Stimulated activated CD8-positive, alpha-beta memory T cell treated with anti-CD3 and anti-CD28 coated beads, Interleukin-7, amount 100 ng/mL, for 4 hours (primary cell): ENCODE results near the gene ARHGAP40.
A peak's percentile ranks its signal among the peaks of the same experiment; 100 is the strongest.

Experiments
- DNase-seq, 2 donors: peaks; one replicate each; pipeline ENCODE4 v3.0.0-alpha.2; 2020; ENCODE audit warnings: low read depth in 2 of 2

Gene ARHGAP40

DNA sequence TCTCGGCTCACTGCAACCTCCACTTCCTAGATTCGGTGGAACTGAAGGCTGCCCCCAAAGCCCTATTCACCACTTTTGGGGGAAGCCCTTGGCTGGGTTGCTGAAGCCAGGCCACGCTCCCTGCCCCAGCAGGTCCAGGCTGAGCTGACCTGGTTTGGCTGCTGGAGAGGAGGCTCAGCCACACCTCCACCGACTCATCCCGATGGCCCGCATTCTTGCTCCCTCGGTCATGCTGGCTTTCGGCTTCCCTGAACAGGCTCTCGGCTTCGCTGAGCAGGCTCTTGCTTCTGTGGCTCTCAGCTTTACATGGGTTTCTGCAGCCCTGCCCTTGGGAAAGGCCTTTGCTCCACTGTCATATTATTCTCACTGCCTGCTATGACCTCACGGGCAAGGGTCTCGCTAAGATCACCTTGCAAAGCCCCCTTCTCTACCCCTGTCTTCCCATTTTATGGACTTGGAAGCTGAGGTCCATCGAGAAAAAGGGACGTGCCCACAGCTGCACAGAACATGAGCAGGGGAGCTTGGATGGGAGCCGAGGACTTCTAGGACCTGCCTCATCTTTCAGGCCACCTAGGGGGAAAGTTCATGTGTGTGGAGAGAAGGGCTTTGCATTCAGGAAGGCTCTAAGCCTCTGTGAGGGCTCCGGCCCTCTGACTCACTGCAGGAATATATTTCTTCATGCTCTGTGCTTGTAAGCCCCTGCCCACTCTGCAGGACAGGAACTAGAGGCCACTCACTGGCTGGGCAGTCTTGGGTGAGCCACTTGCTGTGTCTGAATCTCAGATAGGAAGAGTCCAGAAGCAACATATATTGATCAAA, 15.6 kb downstream of the ARHGAP40 start:
- DNase-seq: no peak

GRCh38 chr20:38617830-38618196, 16.2 kb downstream of the ARHGAP40 start:
- DNase-seq: no peak

- no peak for DNase-seq
Observed at GRCh38 chr20:38620441-38620840, 18.8 kb downstream of the ARHGAP40 start.

DNA sequence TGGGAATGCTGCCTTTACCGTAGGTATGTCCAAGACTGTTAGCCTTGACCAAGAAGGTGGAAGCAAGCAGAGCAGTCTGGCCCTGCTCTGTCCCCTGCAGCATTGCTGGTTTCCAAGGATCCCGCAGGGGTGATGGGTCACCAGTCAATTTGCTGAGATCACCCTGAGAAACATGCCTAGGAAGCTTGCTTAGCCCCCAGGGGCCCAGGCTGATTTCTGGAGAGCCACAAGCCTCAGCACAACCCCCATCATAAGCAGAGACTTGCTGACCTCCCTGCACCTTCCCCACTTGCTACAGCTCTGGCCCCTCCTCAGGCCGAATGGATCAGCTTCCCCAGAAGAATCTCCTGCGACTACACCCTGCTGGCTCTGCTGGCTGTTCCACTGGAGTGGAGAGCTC, 21.5 kb downstream of the ARHGAP40 start:
- no peak for DNase-seq

GRCh38 chr20:38624084-38624483, 22.5 kb downstream of the ARHGAP40 start:
- DNase-seq: no peak

DNA sequence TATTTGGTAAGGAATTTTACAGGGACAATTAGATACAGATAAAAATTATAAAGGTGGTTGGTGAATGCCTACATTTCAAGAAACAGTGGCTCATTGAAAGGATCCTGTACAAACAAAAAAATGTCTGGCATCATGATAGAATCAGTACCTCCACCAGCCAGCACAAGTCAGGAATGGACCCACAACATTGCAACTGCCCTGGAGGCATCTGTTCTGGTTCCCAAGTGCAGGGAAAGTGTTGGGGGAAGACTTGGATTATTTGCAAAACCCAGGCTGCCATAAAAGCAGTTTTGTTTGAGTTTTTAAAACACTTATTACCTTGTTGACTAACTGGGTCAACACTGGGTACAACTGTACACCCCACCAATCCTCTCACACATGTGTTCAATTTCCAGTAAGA, 24.3 kb downstream of the ARHGAP40 start:
- DNase-seq: no peak

- no peak for DNase-seq
Observed at GRCh38 chr20:38626921-38627659, 25.5 kb downstream of the ARHGAP40 start.

DNA sequence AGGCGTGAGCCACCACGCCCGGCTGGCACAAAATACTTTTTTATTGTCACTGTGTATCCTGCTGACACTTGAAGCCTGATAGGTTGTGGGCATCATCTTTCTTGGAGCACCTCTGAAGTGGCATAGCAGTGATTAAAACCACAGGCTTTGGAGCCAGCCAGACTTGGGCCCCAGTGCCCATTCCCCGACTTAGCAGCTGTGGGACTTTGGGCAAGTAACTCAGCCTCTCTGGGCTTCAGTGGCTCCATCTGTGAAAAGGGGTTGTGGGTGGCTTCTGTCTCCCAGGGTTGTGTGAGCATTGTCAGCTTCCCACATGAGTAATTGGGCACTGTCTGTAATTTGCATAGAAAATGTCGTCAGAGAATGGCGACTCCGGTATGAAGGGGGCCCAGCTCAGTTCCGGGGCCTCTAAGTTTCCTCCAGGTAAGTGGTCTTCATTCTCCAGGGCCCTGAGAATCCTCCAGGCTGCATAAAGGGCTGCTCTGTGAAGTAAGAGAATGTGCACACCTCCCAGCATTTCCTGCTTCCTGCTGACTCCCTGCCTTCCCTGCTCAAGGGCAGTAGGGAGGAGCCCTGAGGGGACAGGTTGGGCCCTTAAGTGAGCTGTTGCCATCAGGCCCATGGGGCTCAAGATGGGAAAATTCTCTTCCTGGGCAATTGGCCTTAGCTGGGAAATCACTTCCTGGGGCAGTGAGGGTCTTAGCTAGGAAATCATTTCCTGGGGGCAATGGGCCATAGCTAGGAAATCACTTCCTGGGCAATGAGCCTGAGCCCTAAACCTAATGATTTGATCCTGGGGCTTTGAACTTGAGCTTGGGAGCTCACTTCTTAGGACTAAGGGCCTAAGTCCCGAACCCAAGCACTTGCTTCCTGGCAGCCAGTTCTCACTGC, 27.2 kb downstream of the ARHGAP40 start:
- no peak for DNase-seq

DNA sequence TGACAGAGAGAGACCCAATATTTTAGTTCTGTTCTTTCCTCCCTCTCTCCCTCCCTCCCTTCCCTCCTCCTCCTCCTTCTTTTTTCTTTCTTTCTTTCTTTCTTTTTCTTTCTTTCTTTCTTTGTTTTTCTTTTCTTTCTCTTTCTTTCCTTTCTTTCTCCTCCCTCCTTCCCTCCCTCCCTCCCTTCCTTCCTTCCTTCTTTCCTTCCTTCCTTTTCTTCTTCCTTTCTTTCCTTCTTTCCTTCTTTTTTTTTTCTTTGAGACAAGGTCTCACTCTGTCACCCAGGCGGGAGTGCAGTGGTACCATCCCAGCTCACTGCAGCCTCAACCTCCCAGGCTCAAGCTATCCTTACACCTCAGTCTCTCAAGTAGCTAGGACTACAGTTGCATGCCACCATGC, 28.4 kb downstream of the ARHGAP40 start:
- no peak for DNase-seq

DNA sequence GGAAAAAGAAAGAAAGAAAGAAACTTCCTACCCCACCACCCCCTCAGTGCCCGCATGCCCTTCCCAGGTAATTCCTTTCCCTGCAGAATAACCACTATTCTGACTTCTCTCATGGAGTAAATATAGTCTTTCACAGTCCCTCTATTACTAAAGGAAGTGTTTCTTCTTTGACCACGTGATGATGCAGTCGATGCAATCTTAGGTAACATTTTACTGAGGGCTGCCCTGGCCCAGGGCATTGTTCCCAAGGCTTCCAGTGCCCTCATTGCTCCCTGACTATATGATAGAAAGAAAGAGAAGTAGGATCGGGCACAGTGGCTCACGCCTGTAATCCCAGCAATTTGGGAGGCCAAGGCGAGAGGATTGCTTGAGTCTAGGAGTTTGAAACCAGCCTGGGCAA, 29.1 kb downstream of the ARHGAP40 start:
- no peak for DNase-seq

DNA sequence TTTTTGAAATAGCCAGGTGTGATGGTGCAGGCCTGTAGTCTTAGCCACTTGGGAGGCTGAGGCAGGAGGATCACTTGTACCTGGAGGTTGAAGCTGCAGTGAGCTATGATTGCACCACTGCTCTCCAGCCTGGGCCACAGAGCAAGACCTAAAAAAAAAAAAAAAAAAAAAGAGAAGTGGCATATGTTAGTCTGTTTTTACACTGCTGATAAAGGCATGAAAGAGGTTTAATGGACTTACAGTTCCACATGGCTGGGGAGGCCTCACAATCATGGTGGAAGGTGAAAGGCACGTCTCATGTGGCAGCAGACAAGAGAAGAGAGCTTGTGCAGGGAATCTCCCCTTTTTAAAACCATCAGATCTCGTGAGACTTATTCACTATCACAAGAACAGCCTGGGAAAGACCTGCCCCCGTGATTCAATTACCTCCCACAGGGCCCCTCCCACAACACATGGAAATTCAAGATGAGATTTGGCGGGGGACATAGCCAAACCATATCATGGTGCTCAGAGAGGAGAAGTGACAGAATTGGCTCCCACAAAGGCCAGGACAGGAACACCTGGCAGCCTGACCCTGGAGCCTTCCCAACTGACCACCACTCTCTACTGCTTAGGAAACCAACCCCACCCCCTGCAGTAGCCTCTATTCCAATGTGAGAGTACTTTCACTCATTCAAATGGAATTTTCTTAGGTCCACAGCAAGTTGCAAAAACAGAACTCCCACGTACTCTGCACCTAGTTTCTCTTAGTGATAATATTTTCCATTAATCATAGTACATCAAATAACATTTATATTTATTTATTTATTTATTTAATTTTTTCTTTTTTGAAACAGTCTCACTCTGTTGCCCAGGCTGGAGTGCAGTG, 29.8 kb downstream of the ARHGAP40 start:
- no peak for DNase-seq

GRCh38 chr20:38633577-38634093, 32.0 kb downstream of the ARHGAP40 start:
- DNase-seq: peak; percentile 4 to 13

DNA sequence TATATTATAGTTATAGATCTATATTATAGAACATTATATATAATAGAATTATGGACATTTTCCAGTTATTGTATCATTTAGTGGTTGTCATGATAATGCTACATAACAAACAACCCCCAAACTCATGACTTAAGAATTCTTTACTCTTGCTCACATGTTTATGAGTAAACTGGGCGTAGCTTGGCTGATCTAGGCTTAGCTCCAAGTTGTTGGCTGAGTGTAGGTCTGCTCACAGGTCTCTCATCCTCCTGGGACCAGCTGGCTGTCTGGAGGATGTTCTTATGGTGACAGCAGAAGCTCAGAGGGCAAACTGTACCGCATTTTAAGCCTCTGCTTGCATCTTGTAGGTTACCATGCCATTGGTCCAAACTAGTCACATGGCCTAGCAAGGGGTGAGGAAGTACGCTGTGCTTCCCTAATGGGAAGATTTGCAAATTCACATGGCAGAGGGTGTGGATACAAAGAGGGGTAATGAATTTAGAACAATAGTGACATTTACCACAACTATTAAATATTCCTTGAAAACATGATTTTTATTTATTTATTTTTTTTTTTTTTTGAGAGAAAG, 34.2 kb downstream of the ARHGAP40 start:
- no peak for DNase-seq

DNA sequence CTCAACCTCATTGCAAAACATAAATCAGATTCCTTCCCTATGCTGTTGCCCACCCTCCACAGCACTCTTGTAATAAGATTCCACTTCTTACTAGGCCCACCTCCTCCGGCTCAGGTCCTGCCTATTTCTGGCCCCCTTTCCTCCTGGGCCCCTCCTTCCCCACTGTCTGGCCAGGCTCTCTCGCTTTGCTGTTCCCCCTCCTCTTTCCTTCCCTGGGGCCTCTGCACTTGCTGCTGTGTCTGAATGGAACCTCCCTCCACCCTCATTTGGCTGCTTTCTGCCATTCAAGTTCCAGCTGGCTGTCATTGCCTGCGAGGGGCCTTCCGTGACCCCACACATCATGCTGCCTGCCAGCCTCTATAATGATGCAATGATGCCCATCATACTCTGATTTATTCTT, 38.9 kb downstream of the ARHGAP40 start:
- no peak for DNase-seq

- no peak for DNase-seq
Observed at GRCh38 chr20:38642498-38642897, 40.9 kb downstream of the ARHGAP40 start.

DNA sequence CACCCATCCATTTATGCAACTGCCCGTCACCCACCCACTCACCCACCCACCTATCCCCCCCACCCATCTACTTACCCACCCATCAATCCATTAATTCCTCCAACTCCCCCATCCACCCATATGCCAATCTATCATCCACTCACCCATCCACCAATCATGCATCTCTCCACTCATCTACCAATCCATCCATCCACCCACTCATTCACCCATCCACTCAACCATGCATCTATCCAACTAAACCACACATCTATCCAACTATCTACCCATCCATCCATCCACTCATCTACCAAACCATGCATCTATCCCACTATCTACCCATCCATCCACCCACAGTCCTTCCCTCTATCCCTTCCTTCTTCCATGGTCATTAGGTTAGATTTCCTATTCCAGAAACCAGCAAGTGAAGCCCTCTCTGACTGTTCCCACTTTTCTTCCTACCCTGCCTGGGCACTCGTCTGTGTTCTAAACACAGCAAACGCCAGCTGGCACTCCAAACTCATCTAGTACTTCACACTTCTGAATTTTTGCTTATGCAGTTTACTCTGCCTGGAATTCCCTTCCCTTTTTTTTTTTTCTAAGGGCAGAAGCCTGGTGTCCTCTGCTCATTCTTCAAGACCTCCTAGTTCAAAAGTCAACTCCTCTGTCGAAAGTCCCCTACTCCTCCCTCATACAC, 43.1 kb downstream of the ARHGAP40 start:
- no peak for DNase-seq

DNA sequence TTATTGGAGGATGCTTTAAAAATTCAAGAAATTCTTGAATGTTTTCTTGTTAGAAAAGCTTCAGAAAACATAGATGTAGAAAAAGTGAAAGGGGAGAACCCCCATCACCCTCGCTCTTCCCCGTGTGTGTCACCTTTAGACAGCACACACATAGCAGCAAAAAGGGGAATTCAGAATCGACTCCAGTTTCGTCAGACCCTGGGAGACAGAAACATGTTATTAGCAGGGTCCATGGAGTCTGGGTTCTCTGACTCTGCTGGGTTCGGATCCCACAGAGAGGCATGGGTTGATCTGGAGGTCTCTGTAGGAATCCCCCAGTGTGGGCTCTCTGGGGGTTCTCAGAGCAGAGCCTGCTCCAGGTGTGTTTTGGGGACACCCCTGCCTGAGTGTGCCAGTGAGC, 43.7 kb downstream of the ARHGAP40 start:
- no peak for DNase-seq

DNA sequence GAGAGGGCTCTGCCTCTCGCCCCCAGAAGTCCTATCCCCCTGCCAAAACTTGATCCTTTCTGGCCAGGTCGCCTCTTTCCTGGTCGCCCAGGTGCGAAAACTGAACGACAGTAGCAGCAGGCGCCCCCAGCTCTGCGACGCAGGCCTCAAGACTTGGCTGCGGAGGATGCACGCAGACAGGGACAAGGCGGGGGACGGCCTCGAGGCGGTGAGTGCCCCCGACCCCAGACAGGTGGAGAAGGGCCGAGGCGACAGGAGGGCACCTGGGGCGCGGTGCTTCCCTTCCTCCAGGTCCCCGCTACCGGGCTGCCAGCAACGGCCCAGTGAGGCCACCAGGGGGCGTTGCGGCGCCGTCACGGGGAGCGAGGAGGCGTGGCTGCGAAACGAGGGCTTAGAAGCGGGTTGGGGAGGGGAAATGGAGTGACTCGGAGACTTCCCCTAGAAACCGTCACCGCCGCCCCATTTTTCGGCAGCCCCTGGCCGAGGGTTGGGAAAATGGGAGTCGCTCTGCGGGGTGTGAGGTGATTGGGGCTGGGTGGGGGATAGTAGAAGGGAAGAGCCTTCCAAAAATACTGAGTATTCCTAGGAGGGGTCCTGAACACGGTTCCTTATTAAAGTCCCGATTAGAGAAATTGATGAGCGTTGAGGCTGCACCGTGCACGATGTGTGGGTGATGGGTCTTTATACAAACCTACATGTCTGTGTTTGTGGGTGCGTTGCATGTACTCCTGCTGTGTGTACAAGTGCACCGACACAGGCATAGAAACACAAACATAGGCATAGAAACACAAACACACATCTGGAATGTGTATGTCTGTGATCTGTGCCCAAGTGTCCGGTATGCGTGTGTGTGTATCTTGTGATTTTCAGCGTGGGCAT, 44.6 kb downstream of the ARHGAP40 start:
- DNase-seq: peak; percentile 77 to 79

GRCh38 chr20:38649275-38649891, 47.8 kb downstream of the ARHGAP40 start:
- no peak for DNase-seq
